Caco-2 (cell line): ENCODE results near the gene IMMP2L. TPM values are rescaled to one million over a fixed set of nuclear protein-coding genes. Genes with fewer than 3 reads are reported as not detected.

Experiments used
- BruUV-seq: library from RNA; stranded (reverse); fragments of 400-500 nt; replicated peaks from 2 replicates; lab custom pipeline; 2021; lab: Mats Ljungman, UMichigan
- CTCF ChIA-PET: fragments of 300-600 bp; sonication (Branson Sonifier 250); formaldehyde crosslinking; loops from one replicate; lab custom pipeline; 2022; ENCODE audit warnings: antibody characterized with exemption; lab: Charles Lee
- POLR2A ChIA-PET: fragments of 300-600 bp; sonication (Branson Sonifier 250); formaldehyde crosslinking; loops from one replicate; lab custom pipeline; 2022; ENCODE audit warnings: antibody characterized with exemption; lab: Charles Lee
- DNase-seq, 2 experiments: peaks; one replicate each; pipeline versions ENCODE4 v3.0.0 to v3.0.0-alpha.2; 2020 to 2022
- H3K27me3 ChIP-seq: replicated peaks from 2 replicates; pipeline ENCODE4 v1.6.0; 2011; ENCODE audit warnings: low read length; ENCODE audit not compliant: control insufficient read depth, insufficient read depth
- H3K36me3 ChIP-seq: 2 replicates; pipeline ENCODE4 v1.5.1; 2011; ENCODE audit warnings: low read length; ENCODE audit not compliant: control insufficient read depth, insufficient read depth
- H3K4me1 ChIP-seq: fragments of 250-450 bp; sonication (Bioruptor Pico); 2 replicates; pipeline ENCODE4 v1.5.1; 2020; ENCODE audit warnings: mild to moderate bottlenecking
- H3K4me3 ChIP-seq: 2 replicates; pipeline ENCODE4 v1.5.1; 2011; ENCODE audit warnings: low read depth, mild to moderate bottlenecking, control low read depth, low read length
- H3K9me3 ChIP-seq: fragments of 250-450 bp; sonication (Bioruptor Pico); 2 replicates; pipeline ENCODE4 v1.5.1; 2020; ENCODE audit warnings: mild to moderate bottlenecking, moderate library complexity
- H3K27ac Mint-ChIP-seq: one replicate; pipeline ENCODE4 v1.8.0; 2022; ENCODE audit warnings: mixed read lengths; ENCODE audit not compliant: unreplicated experiment
- H3K27me3 Mint-ChIP-seq: one replicate; pipeline ENCODE4 v1.8.0; 2022; ENCODE audit warnings: mixed read lengths; ENCODE audit not compliant: insufficient read depth, unreplicated experiment
- H3K36me3 Mint-ChIP-seq: one replicate; pipeline ENCODE4 v1.8.0; 2022; ENCODE audit warnings: mild to moderate bottlenecking, mixed read lengths; ENCODE audit not compliant: insufficient read depth, unreplicated experiment
- H3K4me1 Mint-ChIP-seq: one replicate; pipeline ENCODE4 v1.8.0; 2022; ENCODE audit warnings: low read depth, mixed read lengths; ENCODE audit not compliant: unreplicated experiment
- H3K4me3 Mint-ChIP-seq: one replicate; pipeline ENCODE4 v1.8.0; 2022; ENCODE audit warnings: mild to moderate bottlenecking, moderate library complexity, mixed read lengths; ENCODE audit not compliant: unreplicated experiment
- H3K9me3 Mint-ChIP-seq: one replicate; pipeline ENCODE4 v1.8.0; 2022; ENCODE audit warnings: mixed read lengths; ENCODE audit not compliant: unreplicated experiment
- CTCF ChIP-seq, 2 experiments: fragments of 200-600 bp in 1 of 2; IDR thresholded peaks; 1 replicate in 1 of 2; 2 replicates in 1 of 2; pipeline versions ENCODE4 v1.5.1 to v1.8.0; 2011 to 2022; ENCODE audit warnings: antibody characterized with exemption in 1 of 2, control low read depth in 1 of 2, inconsistent platforms in 1 of 2, low read depth in 1 of 2, low read length in 1 of 2, mild to moderate bottlenecking in 1 of 2, moderate library complexity in 1 of 2; ENCODE audit not compliant: insufficient read depth in 1 of 2, severe bottlenecking in 1 of 2, unreplicated experiment in 1 of 2
- intact Hi-C: fragments of 100-400 bp; cut with micrococcal nuclease; formaldehyde crosslinking; loops from one replicate; pipeline ENCODE4 v1.10.0; 2022; ENCODE audit not compliant: unreplicated experiment
- total RNA-seq: library from RNA; stranded (reverse); gene quantifications from 2 replicates; pipeline ENCODE4 v1.2.3, GENCODE V29; 2022

The IMMP2L gene
- total RNA-seq, 1 experiment from 2014 or later = 9.5 TPM

- no peaks in the 10 kb centered on the region for H3K4me1 ChIP-seq
- H3K4me3 Mint-ChIP-seq = no peak overlapping the region
- DNase-seq = no peak
- no peak overlapping the region for H3K4me3 ChIP-seq
- H3K36me3 ChIP-seq = no peaks in the 10 kb centered on the region
- no peaks in the 10 kb centered on the region for H3K27me3 ChIP-seq
- no peaks in the 10 kb centered on the region for H3K4me1 Mint-ChIP-seq
- H3K9me3 ChIP-seq = no peaks in the 10 kb centered on the region
- ChIA-PET CTCF (interaction anchor here (0.5 kb wide), 1 partner anchor 142 kb away, joined by 4 read pairs; no protein-coding TSS in a partner anchor), POLR2A (no interaction called here)
- H3K27ac Mint-ChIP-seq = no peak overlapping the region
- H3K27me3 Mint-ChIP-seq = no peaks in the 10 kb centered on the region
- BruUV-seq = no TSS peak
- no peaks in the 10 kb centered on the region for H3K9me3 Mint-ChIP-seq
- TF ChIP-seq CTCF (IDR thresholded peaks at IDR 0.05; ENCODE audit: insufficient read depth in 1 of 2, low read depth in 1 of 2, low read length in 1 of 2, severe bottlenecking in 1 of 2, unreplicated experiment in 1 of 2) = no peak
- intact Hi-C loops = no loop called here
- H3K36me3 Mint-ChIP-seq = no peaks in the 10 kb centered on the region
Measured at GRCh38 chr7:110804501-110804900, 757.8 kb downstream of the IMMP2L start.

- CTCF ChIA-PET = no interaction called here
- BruUV-seq = no TSS peak
- intact Hi-C loops = no loop called here
Measured at GRCh38 chr7:110803602-110804143, 758.6 kb downstream of the IMMP2L start.

GRCh38 chr7:110801502-110801901 is 760.8 kb downstream of the IMMP2L start:
- Histone ChIP-seq H3K27me3 (no peaks in the 10 kb centered on the region), H3K9me3 (no peaks in the 10 kb centered on the region), H3K4me1 (no peaks in the 10 kb centered on the region), H3K4me3 (no peak overlapping the region), H3K36me3 (no peaks in the 10 kb centered on the region)
- CTCF ChIA-PET = no interaction called here
- Mint-ChIP-seq H3K4me1 (no peaks in the 10 kb centered on the region), H3K27ac (no peak overlapping the region), H3K4me3 (no peak overlapping the region), H3K36me3 (no peaks in the 10 kb centered on the region), H3K27me3 (peaks cover 3% of the 10 kb centered on the region), H3K9me3 (no peaks in the 10 kb centered on the region)
- BruUV-seq = no TSS peak
- DNase-seq = no peak
- POLR2A ChIA-PET = no interaction called here
- intact Hi-C loops = no loop called here
- no peak for TF ChIP-seq CTCF (IDR thresholded peaks at IDR 0.05; ENCODE audit: insufficient read depth in 1 of 2, low read depth in 1 of 2, low read length in 1 of 2, severe bottlenecking in 1 of 2, unreplicated experiment in 1 of 2)

More at GRCh38 chr7:110803602-110804143, 758.6 kb downstream of the IMMP2L start:
- H3K36me3 ChIP-seq = no peaks in the 10 kb centered on the region
- Mint-ChIP-seq H3K9me3 (no peaks in the 10 kb centered on the region), H3K36me3 (no peaks in the 10 kb centered on the region), H3K4me3 (no peak overlapping the region), H3K4me1 (no peaks in the 10 kb centered on the region), H3K27me3 (no peaks in the 10 kb centered on the region), H3K27ac (no peak overlapping the region)
- no peaks in the 10 kb centered on the region for H3K4me1 ChIP-seq
- no peaks in the 10 kb centered on the region for H3K9me3 ChIP-seq
- H3K4me3 ChIP-seq = no peak overlapping the region
- no peak for DNase-seq
- POLR2A ChIA-PET = no interaction called here
- no peaks in the 10 kb centered on the region for H3K27me3 ChIP-seq
- no peak for TF ChIP-seq CTCF (IDR thresholded peaks at IDR 0.05; ENCODE audit: insufficient read depth in 1 of 2, low read depth in 1 of 2, low read length in 1 of 2, severe bottlenecking in 1 of 2, unreplicated experiment in 1 of 2)
